Sigmoid colon (tissue), 4 donors: Measurements from ENCODE around the gene ERFL.

Experiments used
- CTCF ChIP-seq, 4 experiments: fragments of 450-650 bp in 3 of 4; fragments of 200-600 bp in 1 of 4; IDR thresholded peaks; one replicate each; pipeline ENCODE4 v1.5.1; 2016 to 2019; ENCODE audit warnings: antibody characterized with exemption in 4 of 4, mild to moderate bottlenecking in 3 of 4, moderate library complexity in 2 of 4
- EP300 ChIP-seq, 4 donors: sonication (generic); formaldehyde crosslinking; IDR thresholded peaks; one replicate each; pipeline ENCODE4 v1.6.1; 2017; ENCODE audit warnings: antibody characterized with exemption in 4 of 4

- TF ChIP-seq CTCF (IDR thresholded peaks at IDR 0.05) (no peak), EP300 (IDR thresholded peaks at IDR 0.05) (no peak)
Measured at GRCh38 chr19:41876847-41877832, 51.1 kb downstream of the ERFL start, which contains the start of gene CD79A.
